IMR-90 (cell line): ENCODE results near the gene PTGDR. TPM values are rescaled to one million over a fixed set of nuclear protein-coding genes. Genes with fewer than 3 reads are reported as not detected.

Experiments
- ATAC-seq: fragments of 200-7000 bp; cut with Tn5 transposase; 2 replicates; pipeline ENCODE4 v1.9.1; 2020; ENCODE audit warnings: low read depth, mild to moderate bottlenecking, moderate library complexity
- BruUV-seq: library from RNA; stranded (reverse); fragments of 400-500 nt; replicated peaks from 2 replicates; lab custom pipeline; 2021; lab: Mats Ljungman, UMichigan
- CTCF ChIA-PET: fragments of 300-600 bp; formaldehyde crosslinking; extraction: SDS; loops from one replicate; lab custom pipeline; 2021; ENCODE audit warnings: antibody characterized with exemption; lab: Yijun Ruan, JAX
- POLR2A ChIA-PET: fragments of 300-600 bp; sonication (Branson Sonifier 250); formaldehyde crosslinking; loops from one replicate; lab custom pipeline; 2022; ENCODE audit warnings: antibody characterized with exemption; ENCODE audit not compliant: unreplicated experiment; lab: Charles Lee
- DNase-seq: peaks from one replicate; pipeline ENCODE4 v3.0.0; 2013
- H2AFZ ChIP-seq: replicated peaks from 2 replicates; pipeline ENCODE3; 2013; ENCODE audit warnings: low read length, mild to moderate bottlenecking; ENCODE audit not compliant: poor library complexity
- H2AK5ac ChIP-seq: 2 replicates; pipeline ENCODE4 v1.6.1; 2013; ENCODE audit warnings: low read depth, low read length, inconsistent platforms
- H2AK9ac ChIP-seq: replicated peaks from 2 replicates; pipeline ENCODE3; 2013; ENCODE audit warnings: mild to moderate bottlenecking, low read depth, low read length, moderate library complexity; ENCODE audit not compliant: poor library complexity
- H2BK120ac ChIP-seq: 2 replicates; pipeline ENCODE4 v1.6.1; 2013; ENCODE audit warnings: low read depth, low read length, inconsistent platforms
- H2BK15ac ChIP-seq: 3 replicates; pipeline ENCODE4 v1.6.1; 2013; ENCODE audit warnings: low read depth, low read length, inconsistent platforms
- H2BK20ac ChIP-seq: 2 replicates; pipeline ENCODE4 v1.6.1; 2013; ENCODE audit warnings: low read depth, mild to moderate bottlenecking, inconsistent platforms, low read length, moderate library complexity
- H2BK5ac ChIP-seq: 2 replicates; pipeline ENCODE4 v1.6.1; 2013; ENCODE audit warnings: mild to moderate bottlenecking, low read depth, low read length, inconsistent platforms; ENCODE audit not compliant: poor library complexity, severe bottlenecking
- H3K14ac ChIP-seq: replicated peaks from 2 replicates; pipeline ENCODE4 v1.6.1; 2013; ENCODE audit warnings: low read depth, low read length, inconsistent platforms
- H3K18ac ChIP-seq: 2 replicates; pipeline ENCODE4 v1.6.1; 2013; ENCODE audit warnings: low read depth, low read length, control low read depth
- H3K23ac ChIP-seq: 2 replicates; pipeline ENCODE4 v1.6.1; 2013; ENCODE audit warnings: low read depth, low read length, inconsistent platforms
- H3K27ac ChIP-seq: 2 replicates; pipeline ENCODE4 v1.5.1; 2013; ENCODE audit warnings: mild to moderate bottlenecking, control low read depth, low read length; ENCODE audit not compliant: insufficient read depth
- H3K27me3 ChIP-seq: 2 replicates; pipeline ENCODE4 v1.6.1; 2013; ENCODE audit warnings: low read length; ENCODE audit not compliant: control insufficient read depth, insufficient read depth
- H3K36me3 ChIP-seq: 2 replicates; pipeline ENCODE4 v1.6.1; 2013; ENCODE audit warnings: low read length, mixed read lengths; ENCODE audit not compliant: control insufficient read depth, insufficient read depth
- H3K4ac ChIP-seq: 2 replicates; pipeline ENCODE4 v1.6.1; 2013; ENCODE audit warnings: low read depth, low read length, inconsistent platforms
- H3K4me1 ChIP-seq: 2 replicates; pipeline ENCODE4 v1.6.1; 2013; ENCODE audit warnings: low read length, mixed read lengths; ENCODE audit not compliant: control insufficient read depth, insufficient read depth
- H3K4me2 ChIP-seq: 2 replicates; pipeline ENCODE4 v1.6.1; 2013; ENCODE audit warnings: low read depth, mild to moderate bottlenecking, control low read depth, low read length, moderate library complexity
- H3K4me3 ChIP-seq: 2 replicates; pipeline ENCODE4 v1.5.1; 2013; ENCODE audit warnings: low read depth, mild to moderate bottlenecking, control low read depth, low read length, moderate library complexity; ENCODE audit not compliant: insufficient read depth
- H3K56ac ChIP-seq: 2 replicates; pipeline ENCODE4 v1.6.1; 2013; ENCODE audit warnings: low read length, inconsistent platforms; ENCODE audit not compliant: insufficient read depth; ENCODE audit errors: extremely low read depth
- H3K79me1 ChIP-seq, 2 experiments: 2 replicates each; pipeline ENCODE4 v1.6.1; 2013; ENCODE audit warnings: low read length in 2 of 2, inconsistent platforms in 1 of 2, low read depth in 1 of 2
- H3K9ac ChIP-seq: 2 replicates; pipeline ENCODE4 v1.6.1; 2013; ENCODE audit warnings: low read depth, low read length, control low read depth
- H3K9me1 ChIP-seq: 2 replicates; pipeline ENCODE4 v1.6.1; 2013; ENCODE audit warnings: low read length, inconsistent platforms; ENCODE audit not compliant: insufficient read depth
- H3K9me3 ChIP-seq: 2 replicates; pipeline ENCODE4 v1.6.1; 2013; ENCODE audit warnings: low read length; ENCODE audit not compliant: control insufficient read depth, insufficient read depth
- H4K20me1 ChIP-seq: 2 replicates; pipeline ENCODE4 v1.6.1; 2013; ENCODE audit warnings: low read length, inconsistent platforms; ENCODE audit not compliant: insufficient read depth
- H4K5ac ChIP-seq: 2 replicates; pipeline ENCODE4 v1.6.1; 2013; ENCODE audit warnings: mild to moderate bottlenecking, low read depth, low read length, control low read depth
- H4K8ac ChIP-seq, 2 experiments: 2 replicates each; pipeline ENCODE4 v1.6.1; 2013; ENCODE audit warnings: low read depth in 2 of 2, low read length in 2 of 2, control low read depth in 1 of 2, inconsistent platforms in 1 of 2
- H4K91ac ChIP-seq: 2 replicates; pipeline ENCODE4 v1.6.1; 2013; ENCODE audit warnings: low read depth, low read length, inconsistent platforms; ENCODE audit not compliant: insufficient read depth
- BHLHE40 ChIP-seq: fragments of 150-350 bp; IDR thresholded peaks from 2 replicates; pipeline ENCODE4 v1.6.1; 2016; ENCODE audit warnings: mild to moderate bottlenecking, low read depth, low read length
- CEBPB ChIP-seq: IDR thresholded peaks from 2 replicates; pipeline ENCODE4 v1.6.1; 2012; ENCODE audit warnings: low read depth, low read length, improper control_type of control experiment
- CHD1 ChIP-seq: IDR thresholded peaks from 2 replicates; pipeline ENCODE4 v1.6.1; 2012; ENCODE audit warnings: low read depth, low read length, improper control_type of control experiment
- ELK1 ChIP-seq: fragments of 150-350 bp; IDR thresholded peaks from 2 replicates; pipeline ENCODE4 v1.6.1; 2016; ENCODE audit warnings: low read depth, mild to moderate bottlenecking, low read length, moderate library complexity, borderline replicate concordance
- FOS ChIP-seq: fragments of 150-350 bp; IDR thresholded peaks from 2 replicates; pipeline ENCODE4 v1.6.1; 2016; ENCODE audit warnings: low read depth, low read length
- MAZ ChIP-seq: IDR thresholded peaks from 2 replicates; pipeline ENCODE4 v1.6.1; 2012; ENCODE audit warnings: low read depth, mild to moderate bottlenecking, low read length, improper control_type of control experiment, moderate library complexity, borderline replicate concordance
- MXI1 ChIP-seq: IDR thresholded peaks from 2 replicates; pipeline ENCODE4 v1.6.1; 2012; ENCODE audit warnings: low read depth, mild to moderate bottlenecking, low read length, moderate library complexity, borderline replicate concordance
- NFE2L2 ChIP-seq: fragments of 150-350 bp; IDR thresholded peaks from 2 replicates; pipeline ENCODE4 v1.6.1; 2016; ENCODE audit warnings: low read depth, mild to moderate bottlenecking, low read length
- RAD21 ChIP-seq: IDR thresholded peaks from 2 replicates; pipeline ENCODE4 v1.6.1; 2012; ENCODE audit warnings: low read length, improper control_type of control experiment
- RCOR1 ChIP-seq: IDR thresholded peaks from 2 replicates; pipeline ENCODE4 v1.6.1; 2012; ENCODE audit warnings: mild to moderate bottlenecking, low read length, improper control_type of control experiment; ENCODE audit not compliant: insufficient replicate concordance
- RFX5 ChIP-seq: IDR thresholded peaks from 2 replicates; pipeline ENCODE4 v1.8.0; 2012; ENCODE audit warnings: low read depth, mild to moderate bottlenecking, low read length, moderate library complexity
- WGBS, 2 experiments: methylation state at CpG; one replicate each; pipeline versions ENCODE4 v1.1.5 to v1.1.7; 2013; ENCODE audit warnings: missing lambda C conversion rate in 2 of 2; ENCODE audit not compliant: insufficient read length in 1 of 2; ENCODE audit errors: extremely low coverage in 2 of 2; 5-methylcytosine and 5-hydroxymethylcytosine counted together
- dilution Hi-C: fragments of 300-500 bp; cut with HindIII; formaldehyde crosslinking; loops from one replicate; pipeline ENCODE4 v1.14.3; 2018; ENCODE audit warnings: low sequenced_read_pairs; ENCODE audit not compliant: unreplicated experiment
- in situ Hi-C: fragments of 300-500 bp; cut with MboI; formaldehyde crosslinking; loops from 3 replicates; pipeline ENCODE4 v1.14.3; 2019; ENCODE audit warnings: low sequenced_read_pairs, inconsistent platforms, mixed read lengths
- intact Hi-C: fragments of 100-400 bp; cut with micrococcal nuclease; formaldehyde crosslinking; loops from 2 replicates; pipeline ENCODE4 v1.10.0; 2022
- polyA plus RNA-seq, 3 experiments: library from polyadenylated mRNA; depleted of rRNA; stranded (reverse); fragments of >200 nt; gene quantifications; 2 replicates each; pipeline ENCODE4 v1.2.3, GENCODE V29; 2012; ENCODE audit warnings: low replicate concordance in 1 of 3
- total RNA-seq: library from RNA; depleted of rRNA; stranded (reverse); fragments of >200 nt; gene quantifications from 2 replicates; pipeline ENCODE4 v1.2.3, GENCODE V29; 2012
- TF ChIP-seq, protein P1 (sequence below): conservative IDR thresholded peaks from 2 replicates; pipeline ENCODE4 v1.5.1; 2012; ENCODE audit warnings: mild to moderate bottlenecking, low read depth, low read length, improper control_type of control experiment

Gene PTGDR
- total and polyA plus RNA-seq, 2 of the 4 experiments (the other 2 are of a cell fraction) = not detected

GRCh38 chr14:52315355-52315718 lies 47.8 kb downstream of the PTGDR start:
- Histone ChIP-seq H2BK15ac (peak overlapping the region; percentile 34), H3K18ac (peak overlapping the region; percentile 87), H3K56ac (peak overlapping the region; percentile 84), H2AK5ac (peak overlapping the region; percentile 97), H4K91ac (peak overlapping the region; percentile 43), H3K9me3 (no peaks in the 10 kb centered on the region), H2AFZ (peak overlapping the region; percentile 88), H3K27me3 (no peaks in the 10 kb centered on the region), H3K9me1 (peaks cover 11% of the 10 kb centered on the region), H2BK120ac (peak overlapping the region; percentile 87), H3K79me1 (peaks cover 17 to 81% of the 10 kb centered on the region in 2 experiments; a peak in 3 of 4 replicates), H4K20me1 (peaks cover 6% of the 10 kb centered on the region), H4K8ac (peak overlapping the region; percentile 21 to 80; a peak in 3 of 4 replicates), H4K5ac (peak overlapping the region; percentile 79), H3K4me1 (peaks cover 10% of the 10 kb centered on the region), H3K9ac (peak overlapping the region; percentile 100), H3K4ac (peak overlapping the region; percentile 98), H2BK5ac (peak overlapping the region; percentile 87), H2AK9ac (peak overlapping the region; percentile 84), H3K4me3 (peak overlapping the region; percentile 90), H3K36me3 (peaks cover 7% of the 10 kb centered on the region; the same call in 1 of the 2 replicates), H3K27ac (peak overlapping the region; percentile 98), H3K14ac (peak overlapping the region; percentile 91), H3K23ac (peak overlapping the region; percentile 100), H3K4me2 (peak overlapping the region; percentile 98), H2BK20ac (peak overlapping the region; percentile 51)
- ChIA-PET CTCF (no interaction called here), POLR2A (no interaction called here)
- no TSS peak for BruUV-seq
- ATAC-seq (peak; percentile 13; the same call in 1 of the 2 replicates), DNase-seq (peak; percentile 39)
- intact Hi-C loops = loop anchor here (5.0 kb wide), 3 partner anchors 87 to 237 kb away; partner anchors contain the start of genes GPR137C and TXNDC16
- in situ Hi-C loops = loop anchor here (25.0 kb wide), 1 partner anchor 372 kb away; the partner anchor contains the start of gene ERO1A
- TF ChIP-seq BHLHE40 (no peak), MXI1 (no peak), CHD1 (no peak), ELK1 (no peak), RFX5 (no peak), MAZ (no peak), CEBPB (no peak), FOS (no peak), NFE2L2 (no peak), RAD21 (no peak), RCOR1 (no peak)
- TF ChIP-seq, protein P1, sequence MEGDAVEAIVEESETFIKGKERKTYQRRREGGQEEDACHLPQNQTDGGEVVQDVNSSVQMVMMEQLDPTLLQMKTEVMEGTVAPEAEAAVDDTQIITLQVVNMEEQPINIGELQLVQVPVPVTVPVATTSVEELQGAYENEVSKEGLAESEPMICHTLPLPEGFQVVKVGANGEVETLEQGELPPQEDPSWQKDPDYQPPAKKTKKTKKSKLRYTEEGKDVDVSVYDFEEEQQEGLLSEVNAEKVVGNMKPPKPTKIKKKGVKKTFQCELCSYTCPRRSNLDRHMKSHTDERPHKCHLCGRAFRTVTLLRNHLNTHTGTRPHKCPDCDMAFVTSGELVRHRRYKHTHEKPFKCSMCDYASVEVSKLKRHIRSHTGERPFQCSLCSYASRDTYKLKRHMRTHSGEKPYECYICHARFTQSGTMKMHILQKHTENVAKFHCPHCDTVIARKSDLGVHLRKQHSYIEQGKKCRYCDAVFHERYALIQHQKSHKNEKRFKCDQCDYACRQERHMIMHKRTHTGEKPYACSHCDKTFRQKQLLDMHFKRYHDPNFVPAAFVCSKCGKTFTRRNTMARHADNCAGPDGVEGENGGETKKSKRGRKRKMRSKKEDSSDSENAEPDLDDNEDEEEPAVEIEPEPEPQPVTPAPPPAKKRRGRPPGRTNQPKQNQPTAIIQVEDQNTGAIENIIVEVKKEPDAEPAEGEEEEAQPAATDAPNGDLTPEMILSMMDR = no peak
- dilution Hi-C loops = no loop called here
- no CpG with 5 or more reads among the region's 11 CpGs for WGBS, 2 experiments
